GM18507 (cell line): Measurements from ENCODE around the gene F13A1.

ENCODE experiments used
- DNase-seq: peaks from one replicate; pipeline ENCODE4 v3.0.0; 2011; ENCODE audit warnings: low read depth; ENCODE audit not compliant: insufficient read length; ENCODE audit errors: extremely low spot score
- FAIRE-seq: peaks from 2 replicates; lab custom pipeline; 2011; peaks lifted over from hg19 to GRCh38; lab: Jason Lieb, UNC

The F13A1 gene

GRCh38 chr6:6131492-6132109 lies 188.9 kb downstream of the F13A1 start:
- DNase-seq, result peak; percentile 11
- peak; percentile 64 for FAIRE-seq

DNA sequence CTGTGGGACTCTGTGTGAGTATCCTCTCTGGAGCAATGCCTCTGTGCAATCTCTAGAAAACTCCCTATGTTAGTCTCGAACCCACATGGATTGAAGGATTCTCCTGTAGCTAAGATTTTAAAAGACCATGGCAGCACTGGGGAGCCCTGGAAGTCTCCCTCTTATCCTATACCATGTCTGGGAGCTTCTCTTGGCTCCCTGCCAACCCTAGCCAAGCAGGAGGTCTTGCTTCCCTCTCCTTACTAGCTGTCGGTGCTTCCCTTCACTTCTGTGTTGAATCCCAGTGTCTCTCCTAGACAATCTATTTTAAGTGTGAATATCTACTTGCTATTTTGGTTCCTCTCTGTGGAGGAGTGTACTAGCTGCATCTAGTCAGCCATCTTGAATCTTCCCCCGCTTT lies 195.0 kb downstream of the F13A1 start:
- FAIRE-seq (no peak), DNase-seq (no peak)

- DNase-seq (no peak), FAIRE-seq (no peak)
These were observed 196.7 kb downstream of the F13A1 start for GRCh38 chr6:6123803-6124202.

GRCh38 chr6:6121943-6122342 lies 198.5 kb downstream of the F13A1 start:
- DNase-seq (no peak), FAIRE-seq (no peak)

- FAIRE-seq, result peak; percentile 45
- no peak for DNase-seq
These were observed 214.9 kb downstream of the F13A1 start for GRCh38 chr6:6105472-6106036.
